ENCODE results near the gene RBM25. TPM values are rescaled to one million over a fixed set of nuclear protein-coding genes. Genes with fewer than 3 reads are reported as not detected.

The RBM25 gene
- total RNA-seq (2022; extraction: Qiagen RNA extraction; ENCODE audit: low read depth), result 49.9 to 59.4 TPM (median 56.5 TPM) in 5 replicates

DNA sequence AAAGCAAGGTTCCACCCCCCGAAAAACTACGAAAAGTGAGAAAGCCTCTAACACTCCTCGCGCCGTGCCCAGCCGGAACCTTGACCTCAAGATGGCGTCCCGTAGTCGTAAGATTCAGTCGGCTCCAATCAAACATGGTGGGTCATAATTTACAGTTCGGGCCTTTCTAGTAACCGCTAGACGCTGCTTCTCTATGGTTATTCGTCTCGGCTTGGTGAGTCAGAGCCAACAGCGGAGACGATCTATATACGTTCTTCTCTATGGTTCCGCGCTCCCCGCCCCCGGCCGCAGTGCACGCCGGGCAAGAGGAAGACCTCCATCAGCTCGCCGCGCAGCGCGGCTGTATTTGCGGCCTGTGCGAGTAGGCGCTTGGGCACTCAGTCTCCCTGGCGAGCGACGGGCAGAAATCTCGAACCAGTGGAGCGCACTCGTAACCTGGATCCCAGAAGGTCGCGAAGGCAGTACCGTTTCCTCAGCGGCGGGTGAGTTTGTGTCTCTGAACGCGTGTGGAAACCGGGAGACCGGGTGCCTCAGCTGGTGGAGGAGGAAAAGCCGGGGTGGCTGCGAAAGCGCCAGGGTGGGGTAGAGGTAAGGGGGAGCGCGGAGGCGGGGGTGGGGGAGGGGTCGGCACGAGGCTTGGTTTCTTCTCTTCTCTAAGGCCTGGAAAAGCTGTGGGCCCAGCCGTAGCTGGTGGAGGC, at the start of gene RBM25:
Gene RBM25, plus strand, starts transcription at position 311 of the 698 bp plus-strand sequence. CDS start 13,108 bp downstream, outside the sequence.

DNA sequence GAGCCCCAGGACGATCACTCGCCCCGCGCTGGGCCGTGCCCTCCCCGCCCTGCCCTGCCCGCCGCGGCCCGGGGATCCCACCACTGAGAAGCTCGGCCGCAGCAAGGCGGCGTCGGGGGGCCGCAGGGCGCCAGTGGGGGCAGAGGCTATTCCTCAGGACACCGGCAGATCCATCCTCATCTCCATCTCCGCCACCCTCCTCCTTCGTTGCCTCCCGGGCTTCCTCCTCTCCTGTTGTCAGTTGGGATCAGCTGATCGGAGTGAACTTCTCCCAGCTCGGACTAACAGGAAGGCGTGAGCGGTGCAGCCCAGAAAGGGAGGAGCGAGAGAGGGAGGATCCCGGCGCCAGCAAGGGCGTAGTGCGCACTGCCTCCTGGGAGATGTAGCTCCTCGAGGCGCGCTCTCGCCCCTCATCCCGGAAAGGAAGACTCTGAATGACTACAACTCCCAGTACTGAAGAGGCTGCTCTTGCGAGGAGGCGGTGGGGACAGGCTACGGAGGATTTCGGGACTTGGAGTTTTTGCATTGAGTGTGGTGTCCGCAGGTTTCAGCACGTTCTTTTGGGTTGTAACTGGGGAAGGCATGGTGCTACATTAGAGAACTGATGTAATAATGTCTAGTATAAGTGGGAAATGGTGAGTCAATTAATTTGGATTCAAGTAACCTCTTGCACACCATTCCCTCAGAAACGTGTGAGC, 31.3 kb upstream of the RBM25 start, which contains the start of gene ZFYVE1:
Gene ZFYVE1, minus strand, starts transcription at position 262 of the 698 bp plus-strand sequence. CDS start 2,598 bp downstream, outside the sequence.

DNA sequence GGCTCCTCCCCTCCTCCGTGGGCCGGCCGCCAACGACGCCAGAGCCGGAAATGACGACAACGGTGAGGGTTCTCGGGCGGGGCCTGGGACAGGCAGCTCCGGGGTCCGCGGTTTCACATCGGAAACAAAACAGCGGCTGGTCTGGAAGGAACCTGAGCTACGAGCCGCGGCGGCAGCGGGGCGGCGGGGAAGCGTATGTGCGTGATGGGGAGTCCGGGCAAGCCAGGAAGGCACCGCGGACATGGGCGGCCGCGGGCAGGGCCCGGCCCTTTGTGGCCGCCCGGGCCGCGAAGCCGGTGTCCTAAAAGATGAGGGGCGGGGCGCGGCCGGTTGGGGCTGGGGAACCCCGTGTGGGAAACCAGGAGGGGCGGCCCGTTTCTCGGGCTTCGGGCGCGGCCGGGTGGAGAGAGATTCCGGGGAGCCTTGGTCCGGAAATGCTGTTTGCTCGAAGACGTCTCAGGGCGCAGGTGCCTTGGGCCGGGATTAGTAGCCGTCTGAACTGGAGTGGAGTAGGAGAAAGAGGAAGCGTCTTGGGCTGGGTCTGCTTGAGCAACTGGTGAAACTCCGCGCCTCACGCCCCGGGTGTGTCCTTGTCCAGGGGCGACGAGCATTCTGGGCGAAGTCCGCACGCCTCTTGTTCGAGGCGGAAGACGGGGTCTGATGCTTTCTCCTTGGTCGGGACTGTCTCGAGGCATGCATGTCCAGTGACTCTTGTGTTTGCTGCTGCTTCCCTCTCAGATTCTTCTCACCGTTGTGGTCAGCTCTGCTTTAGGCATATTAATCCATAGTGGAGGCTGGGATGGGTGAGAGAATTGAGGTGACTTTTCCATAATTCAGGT, 78.3 kb downstream of the RBM25 start, which contains the start of gene PSEN1:
Gene PSEN1, plus strand, starts transcription at position 121 of the 839 bp plus-strand sequence. CDS start 11,513 bp downstream, outside the sequence.

Other genes starting within 250 kb of the RBM25 start
- 0.05 to 0.30 TPM (median 0.15 TPM) in 4 of 5 replicates, not detected in the other for gene DPF3, start 164.4 kb upstream of the RBM25 start, total RNA-seq (2022; extraction: Qiagen RNA extraction; ENCODE audit: low read depth)
- gene DCAF4, start 132.1 kb upstream of the RBM25 start, total RNA-seq (2022; extraction: Qiagen RNA extraction; ENCODE audit: low read depth), result 24.5 to 28.1 TPM (median 25.3 TPM) in 5 replicates
- gene ZFYVE1, start 31.4 kb upstream of the RBM25 start, total RNA-seq (2022; extraction: Qiagen RNA extraction; ENCODE audit: low read depth), result 8.6 to 9.7 TPM (median 8.8 TPM) in 5 replicates
- 61.1 to 64.3 TPM (median 63.5 TPM) in 5 replicates for gene PSEN1, start 78.0 kb downstream of the RBM25 start, total RNA-seq (2022; extraction: Qiagen RNA extraction; ENCODE audit: low read depth)
- 4.3 to 6.5 TPM (median 5.4 TPM) in 5 replicates for gene PAPLN, start 179.0 kb downstream of the RBM25 start, total RNA-seq (2022; extraction: Qiagen RNA extraction; ENCODE audit: low read depth)